ENCODE data around the gene MRPS22. TPM values are rescaled to one million over a fixed set of nuclear protein-coding genes. Genes with fewer than 3 reads are reported as not detected.

MRPS22 gene
- total and polyA plus RNA-seq, 2 of the 8 experiments (the other 6 are each of a cell fraction or from before 2014, with no cell fraction given): 28.3 to 45.8 TPM

DNA sequence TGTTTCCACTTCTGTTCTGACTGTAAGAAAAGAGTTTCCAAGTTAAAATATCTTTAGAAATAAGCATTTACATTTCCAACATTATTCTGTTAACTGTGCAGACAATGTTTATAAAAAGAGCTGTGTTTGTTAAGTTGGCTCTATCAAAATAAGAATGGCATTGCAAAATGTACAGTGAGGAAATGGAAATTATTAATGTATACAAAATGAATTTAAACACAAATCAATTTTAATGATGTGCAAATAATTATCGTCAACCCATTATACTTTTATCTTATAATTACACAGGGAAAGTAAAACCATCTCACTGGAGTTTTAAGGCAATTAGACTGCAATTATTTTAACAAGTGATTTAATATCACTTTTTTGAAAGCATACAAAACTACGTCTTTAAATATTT, 17.5 kb downstream of the MRPS22 start (continued):
- TF ChIP-seq JUND (IDR thresholded peaks at IDR 0.05; ENCODE audit: low read length) (no peak), KDM4A (IDR thresholded peaks at IDR 0.05; ENCODE audit: low read depth, low read length, severe bottlenecking) (no peak)
- TF ChIP-seq, protein P1, sequence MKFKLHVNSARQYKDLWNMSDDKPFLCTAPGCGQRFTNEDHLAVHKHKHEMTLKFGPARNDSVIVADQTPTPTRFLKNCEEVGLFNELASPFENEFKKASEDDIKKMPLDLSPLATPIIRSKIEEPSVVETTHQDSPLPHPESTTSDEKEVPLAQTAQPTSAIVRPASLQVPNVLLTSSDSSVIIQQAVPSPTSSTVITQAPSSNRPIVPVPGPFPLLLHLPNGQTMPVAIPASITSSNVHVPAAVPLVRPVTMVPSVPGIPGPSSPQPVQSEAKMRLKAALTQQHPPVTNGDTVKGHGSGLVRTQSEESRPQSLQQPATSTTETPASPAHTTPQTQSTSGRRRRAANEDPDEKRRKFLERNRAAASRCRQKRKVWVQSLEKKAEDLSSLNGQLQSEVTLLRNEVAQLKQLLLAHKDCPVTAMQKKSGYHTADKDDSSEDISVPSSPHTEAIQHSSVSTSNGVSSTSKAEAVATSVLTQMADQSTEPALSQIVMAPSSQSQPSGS (IDR thresholded peaks at IDR 0.05; ENCODE audit: low read length): no peak

All from H1 (cell line).